ENCODE measurements around the gene PIK3R5.
A peak's percentile ranks its signal among the peaks of the same experiment; 100 is the strongest.

The PIK3R5 gene

GRCh38 chr17:8855477-8856204 is 109.9 kb downstream of the PIK3R5 start:
- DNase-seq, result no peak

GRCh38 chr17:8851600-8851999 is 113.9 kb downstream of the PIK3R5 start:
- no peak for DNase-seq

GRCh38 chr17:8849311-8850041 is 116.0 kb downstream of the PIK3R5 start:
- no peak for DNase-seq

GRCh38 chr17:8847891-8848290 is 117.6 kb downstream of the PIK3R5 start:
- DNase-seq, result no peak

GRCh38 chr17:8846768-8847211 is 118.7 kb downstream of the PIK3R5 start:
- no peak for DNase-seq

GRCh38 chr17:8844229-8845218 is 121.0 kb downstream of the PIK3R5 start:
- DNase-seq, result no peak

- DNase-seq, result no peak
These were observed 122.2 kb downstream of the PIK3R5 start for GRCh38 chr17:8843344-8843743.

- no peak for DNase-seq
These were observed 123.7 kb downstream of the PIK3R5 start for GRCh38 chr17:8841844-8842243.

GRCh38 chr17:8839410-8839935 is 126.0 kb downstream of the PIK3R5 start:
- no peak for DNase-seq

GRCh38 chr17:8838551-8839095 is 126.9 kb downstream of the PIK3R5 start:
- no peak for DNase-seq

- DNase-seq, result no peak
These were observed 127.9 kb downstream of the PIK3R5 start for GRCh38 chr17:8837563-8838075.

- DNase-seq, result no peak
These were observed 128.5 kb downstream of the PIK3R5 start for GRCh38 chr17:8836821-8837562.

GRCh38 chr17:8835631-8836364 is 129.7 kb downstream of the PIK3R5 start:
- no peak for DNase-seq

GRCh38 chr17:8835106-8835505 is 130.4 kb downstream of the PIK3R5 start:
- no peak for DNase-seq

GRCh38 chr17:8832711-8833352 is 132.7 kb downstream of the PIK3R5 start:
- peak; percentile 59 for DNase-seq

GRCh38 chr17:8831234-8831849 is 134.2 kb downstream of the PIK3R5 start:
- no peak for DNase-seq

GRCh38 chr17:8830141-8830540 is 135.4 kb downstream of the PIK3R5 start:
- no peak for DNase-seq

GRCh38 chr17:8829036-8829941 is 136.2 kb downstream of the PIK3R5 start:
- DNase-seq, result no peak

Data from stimulated activated CD4-positive, alpha-beta T cell treated with anti-CD3 and anti-CD28 coated beads, Interleukin-15, amount 100 ng/mL, for 24 hours (primary cell).